Lower lobe of right lung (tissue), 2 donors: ENCODE data around the gene ALOXE3. TPM values are rescaled to one million over a fixed set of nuclear protein-coding genes. Genes with fewer than 3 reads are reported as not detected.

Experiments used
- ATAC-seq, 2 donors: fragments of 200-7000 bp; cut with Tn5 transposase; one replicate each; pipeline ENCODE4 v1.9.1; 2020 to 2022; ENCODE audit warnings: mild to moderate bottlenecking in 2 of 2, moderate library complexity in 2 of 2
- DNase-seq: peaks from one replicate; pipeline ENCODE4 v3.0.0-alpha.2; 2020
- H3K27ac ChIP-seq: fragments of 200-600 bp; one replicate; pipeline ENCODE4 v1.8.0; 2022
- H3K27me3 ChIP-seq: fragments of 200-600 bp; one replicate; pipeline ENCODE4 v1.8.0; 2022; ENCODE audit warnings: low read depth
- H3K36me3 ChIP-seq: fragments of 200-600 bp; one replicate; pipeline ENCODE4 v1.8.0; 2022; ENCODE audit warnings: mild to moderate bottlenecking
- H3K4me1 ChIP-seq: fragments of 200-600 bp; one replicate; pipeline ENCODE4 v1.8.0; 2022
- H3K4me3 ChIP-seq: fragments of 200-600 bp; one replicate; pipeline ENCODE4 v1.8.0; 2022; ENCODE audit warnings: mild to moderate bottlenecking
- H3K9me3 ChIP-seq: fragments of 200-600 bp; one replicate; pipeline ENCODE4 v1.8.0; 2022
- CTCF ChIP-seq: fragments of 200-600 bp; IDR thresholded peaks from one replicate; pipeline ENCODE4 v1.8.0; 2022; ENCODE audit warnings: antibody characterized with exemption, mild to moderate bottlenecking
- intact Hi-C: fragments of 100-400 bp; cut with DNase I; formaldehyde crosslinking; loops from one replicate; pipeline ENCODE4 v1.11.0; 2022
- total RNA-seq: library from RNA; stranded (reverse); fragmentation: NEBNext Ultra II Directional; extraction: Animal tissue kit (Norgen Biotek cat#: 25700); gene quantifications from one replicate; pipeline ENCODE4 v1.2.1, GENCODE V29; 2021
- donor health status: DM: no; HTN: yes; CAD: no; lungs with severe emphysema.

ALOXE3 gene
- total RNA-seq, 1 donor from 2014 or later, result not detected

DNA sequence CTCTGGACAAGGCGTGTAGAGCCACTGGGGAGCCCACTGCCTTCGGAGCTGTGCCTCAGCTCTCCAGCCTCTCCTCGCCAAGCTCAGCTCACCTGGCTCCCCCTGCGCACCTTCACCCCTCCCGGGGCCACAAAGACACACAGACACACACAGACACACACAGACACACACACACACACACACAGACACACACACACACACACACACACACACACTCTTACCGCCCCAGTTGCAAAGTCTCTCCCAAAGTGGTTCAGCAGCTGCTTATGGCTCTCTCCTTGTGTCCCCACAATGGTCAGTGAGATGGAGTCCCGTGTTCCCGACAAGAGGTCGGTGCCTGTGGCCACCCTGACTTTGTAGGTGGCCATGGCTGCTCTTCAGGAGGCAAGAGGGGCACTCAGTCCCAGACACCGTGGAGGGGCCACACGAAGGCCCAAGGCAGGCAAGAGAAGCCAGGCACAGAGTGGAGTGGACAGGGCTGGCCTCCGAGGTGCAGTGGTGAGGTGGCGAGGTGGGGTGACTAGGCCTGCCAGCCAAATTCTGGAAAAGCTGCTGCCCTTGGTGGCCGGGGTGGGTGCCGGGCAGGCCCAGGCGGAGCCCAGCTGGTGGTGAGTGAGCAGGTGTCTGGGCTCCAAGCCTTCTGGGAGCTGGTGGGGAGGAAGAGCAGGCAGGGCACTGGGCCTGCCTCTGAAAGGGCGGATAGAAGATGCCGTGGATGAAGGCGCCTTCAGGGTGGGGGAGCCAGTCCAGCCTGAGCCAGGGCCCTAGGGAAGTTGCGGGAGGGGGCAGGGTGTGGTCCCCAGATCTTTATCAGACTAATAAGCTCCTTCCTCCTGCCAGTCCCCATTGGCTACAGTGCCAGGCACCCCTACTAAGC lies 31.0 kb downstream of the ALOXE3 start, which contains the start of gene ALOX12B:
ALOX12B (minus strand) TSS at position 642 of the 877 bp plus-strand sequence; CDS start at position 368, 274 bp downstream.
- ATAC-seq (peak in 1 of 2 donors; percentile 6), DNase-seq (no peak)
- intact Hi-C loops, result no loop called here
- TF ChIP-seq CTCF, result no peak
- Histone ChIP-seq H3K4me3 (no peak within 1 kb of the TSS), H3K9me3 (no peaks in the 10 kb centered on the region), H3K36me3 (no peaks in the 10 kb centered on the region), H3K27ac (no peak within 1 kb of the TSS), H3K27me3 (peaks cover 58% of the 10 kb centered on the region), H3K4me1 (no peaks in the 10 kb centered on the region)

GRCh38 chr17:8084250-8084649 lies 34.1 kb downstream of the ALOXE3 start:
- H3K36me3 ChIP-seq, result no peaks in the 10 kb centered on the region
- intact Hi-C loops, result no loop called here
- no peak overlapping the region for H3K4me3 ChIP-seq
- H3K27ac ChIP-seq, result no peak overlapping the region
- peaks cover 12% of the 10 kb centered on the region for H3K4me1 ChIP-seq
- ATAC-seq, result no peak
- peaks cover 66% of the 10 kb centered on the region for H3K27me3 ChIP-seq
- no peak for TF ChIP-seq CTCF
- H3K9me3 ChIP-seq, result no peaks in the 10 kb centered on the region
- DNase-seq, result peak; percentile 10

GRCh38 chr17:8082292-8082691 lies 36.0 kb downstream of the ALOXE3 start:
- intact Hi-C loops, result no loop called here
- peaks cover 74% of the 10 kb centered on the region for H3K27me3 ChIP-seq
- ATAC-seq, result no peak

DNA sequence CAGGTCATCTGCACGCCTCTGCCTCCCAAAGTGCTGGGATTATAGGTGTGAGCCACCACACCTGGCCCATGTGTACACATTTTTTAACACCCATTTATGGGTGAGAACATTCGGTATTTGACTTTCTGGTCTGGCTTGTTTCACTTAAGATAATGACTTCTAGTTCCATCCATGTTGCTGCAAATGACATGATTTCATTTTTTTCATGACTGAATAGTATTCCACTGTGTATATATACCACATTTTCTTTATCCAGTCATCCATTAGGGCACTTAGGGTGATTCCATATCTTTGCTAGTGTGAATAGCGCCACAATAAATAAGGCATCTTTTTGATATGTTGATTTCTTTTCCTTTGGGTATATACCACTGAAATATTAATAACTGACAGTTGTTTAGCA lies 36.4 kb downstream of the ALOXE3 start:
- Histone ChIP-seq H3K4me1 (peaks cover 14% of the 10 kb centered on the region), H3K36me3 (no peaks in the 10 kb centered on the region), H3K27me3 (peaks cover 78% of the 10 kb centered on the region), H3K9me3 (no peaks in the 10 kb centered on the region), H3K4me3 (no peak overlapping the region), H3K27ac (no peak overlapping the region)
- DNase-seq (no peak), ATAC-seq (no peak)
- TF ChIP-seq CTCF, result no peak
- intact Hi-C loops, result no loop called here

More at GRCh38 chr17:8082292-8082691, 36.0 kb downstream of the ALOXE3 start:
- peaks cover 14% of the 10 kb centered on the region for H3K4me1 ChIP-seq
- no peak overlapping the region for H3K4me3 ChIP-seq
- DNase-seq, result no peak
- no peak for TF ChIP-seq CTCF
- H3K27ac ChIP-seq, result no peak overlapping the region
- H3K36me3 ChIP-seq, result no peaks in the 10 kb centered on the region
- H3K9me3 ChIP-seq, result no peaks in the 10 kb centered on the region

- H3K27me3 ChIP-seq, result peaks cover 82% of the 10 kb centered on the region
- H3K36me3 ChIP-seq, result no peaks in the 10 kb centered on the region
- H3K9me3 ChIP-seq, result no peaks in the 10 kb centered on the region
- TF ChIP-seq CTCF, result no peak
- no peak overlapping the region for H3K27ac ChIP-seq
- peak; percentile 42 for DNase-seq
- intact Hi-C loops, result no loop called here
- peaks cover 14% of the 10 kb centered on the region for H3K4me1 ChIP-seq
- no peak overlapping the region for H3K4me3 ChIP-seq
- no peak for ATAC-seq
These were observed 37.5 kb downstream of the ALOXE3 start for GRCh38 chr17:8080799-8081219.
